ENCODE results near the gene ANO2. TPM values are rescaled to one million over a fixed set of nuclear protein-coding genes. Genes with fewer than 3 reads are reported as not detected.

ANO2 gene
- total and polyA plus RNA-seq, 2 experiments from 2014 or later = 0.21 TPM; not detected in 1

DNA sequence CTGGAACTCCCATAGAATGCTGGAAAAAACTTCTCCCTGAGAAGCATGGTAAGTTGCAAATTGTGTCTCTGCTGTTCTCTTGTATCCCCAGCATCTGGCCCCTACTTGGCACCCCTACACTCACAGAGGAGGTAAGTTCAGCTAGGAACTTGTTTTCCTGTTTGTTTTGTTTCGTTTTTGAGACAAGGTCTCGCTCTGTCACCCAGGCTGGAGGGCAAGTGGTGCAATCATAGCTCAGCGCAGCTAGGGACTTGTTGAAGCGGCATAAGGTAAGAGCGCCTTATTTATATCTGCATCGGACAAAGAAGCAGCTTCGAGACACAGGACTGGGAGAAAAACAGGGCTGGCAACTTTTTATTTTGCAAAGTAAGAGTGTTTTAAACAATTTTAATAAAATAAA is 18.5 kb upstream of the ANO2 start:
- Histone ChIP-seq H3K9me3 (ENCODE audit: low read depth) (no peaks in the 10 kb centered on the region), H3K4me3 (no peak overlapping the region), H3K27ac (no peak overlapping the region), H3K27me3 (no peaks in the 10 kb centered on the region), H3K36me3 (no peaks in the 10 kb centered on the region), H3K4me1 (ENCODE audit: low read depth) (no peaks in the 10 kb centered on the region)
- no peak for DNase-seq (ENCODE audit: low read depth in 1 of 2, low spot score in 1 of 2)
- TF ChIP-seq, protein P1, sequence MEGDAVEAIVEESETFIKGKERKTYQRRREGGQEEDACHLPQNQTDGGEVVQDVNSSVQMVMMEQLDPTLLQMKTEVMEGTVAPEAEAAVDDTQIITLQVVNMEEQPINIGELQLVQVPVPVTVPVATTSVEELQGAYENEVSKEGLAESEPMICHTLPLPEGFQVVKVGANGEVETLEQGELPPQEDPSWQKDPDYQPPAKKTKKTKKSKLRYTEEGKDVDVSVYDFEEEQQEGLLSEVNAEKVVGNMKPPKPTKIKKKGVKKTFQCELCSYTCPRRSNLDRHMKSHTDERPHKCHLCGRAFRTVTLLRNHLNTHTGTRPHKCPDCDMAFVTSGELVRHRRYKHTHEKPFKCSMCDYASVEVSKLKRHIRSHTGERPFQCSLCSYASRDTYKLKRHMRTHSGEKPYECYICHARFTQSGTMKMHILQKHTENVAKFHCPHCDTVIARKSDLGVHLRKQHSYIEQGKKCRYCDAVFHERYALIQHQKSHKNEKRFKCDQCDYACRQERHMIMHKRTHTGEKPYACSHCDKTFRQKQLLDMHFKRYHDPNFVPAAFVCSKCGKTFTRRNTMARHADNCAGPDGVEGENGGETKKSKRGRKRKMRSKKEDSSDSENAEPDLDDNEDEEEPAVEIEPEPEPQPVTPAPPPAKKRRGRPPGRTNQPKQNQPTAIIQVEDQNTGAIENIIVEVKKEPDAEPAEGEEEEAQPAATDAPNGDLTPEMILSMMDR (IDR thresholded peaks at IDR 0.05; ENCODE audit: low read depth, low read length) = no peak

GRCh38 chr12:5960783-5961182 is 15.7 kb upstream of the ANO2 start:
- Histone ChIP-seq H3K4me3 (no peak overlapping the region), H3K27me3 (no peaks in the 10 kb centered on the region), H3K27ac (no peak overlapping the region), H3K4me1 (ENCODE audit: low read depth) (no peaks in the 10 kb centered on the region), H3K36me3 (no peaks in the 10 kb centered on the region), H3K9me3 (ENCODE audit: low read depth) (no peaks in the 10 kb centered on the region)
- TF ChIP-seq, protein P1 (IDR thresholded peaks at IDR 0.05; ENCODE audit: low read depth, low read length) = no peak
- no peak for DNase-seq (ENCODE audit: low read depth in 1 of 2, low spot score in 1 of 2)

DNA sequence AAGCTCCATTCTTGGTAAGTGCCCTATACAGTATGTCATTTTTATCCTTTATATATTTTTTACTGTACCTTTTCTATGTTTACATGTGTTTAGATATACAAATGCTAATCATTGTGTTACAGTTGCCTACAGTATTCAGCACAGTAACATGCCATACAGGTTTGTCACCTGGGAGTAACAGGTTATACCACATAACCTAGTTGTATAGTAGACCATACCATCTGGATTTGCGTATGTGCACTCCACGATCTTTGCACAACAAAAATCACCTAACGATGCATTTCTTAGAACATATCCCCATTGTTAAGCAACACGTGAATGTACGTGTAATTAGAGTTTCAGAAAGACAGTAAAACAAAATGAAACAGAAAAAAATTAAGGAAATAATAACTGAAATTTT is 11.9 kb upstream of the ANO2 start:
- TF ChIP-seq, protein P1 (IDR thresholded peaks at IDR 0.05; ENCODE audit: low read depth, low read length) = no peak
- Histone ChIP-seq H3K36me3 (no peaks in the 10 kb centered on the region), H3K27me3 (no peaks in the 10 kb centered on the region), H3K9me3 (ENCODE audit: low read depth) (no peaks in the 10 kb centered on the region), H3K4me3 (no peak overlapping the region), H3K4me1 (ENCODE audit: low read depth) (no peaks in the 10 kb centered on the region), H3K27ac (no peak overlapping the region)
- no peak for DNase-seq (ENCODE audit: low read depth in 1 of 2, low spot score in 1 of 2)

GRCh38 chr12:5954661-5955060 is 9.6 kb upstream of the ANO2 start:
- H3K9me3 ChIP-seq (ENCODE audit: low read depth) = no peaks in the 10 kb centered on the region
- no peak overlapping the region for H3K27ac ChIP-seq

GRCh38 chr12:5953835-5954586 is 9.0 kb upstream of the ANO2 start:
- Histone ChIP-seq H3K4me3 (no peak overlapping the region), H3K27me3 (no peaks in the 10 kb centered on the region), H3K27ac (no peak overlapping the region), H3K9me3 (ENCODE audit: low read depth) (no peaks in the 10 kb centered on the region), H3K36me3 (no peaks in the 10 kb centered on the region), H3K4me1 (ENCODE audit: low read depth) (no peaks in the 10 kb centered on the region)
- DNase-seq (ENCODE audit: low read depth in 1 of 2, low spot score in 1 of 2) = no peak
- TF ChIP-seq, protein P1 (IDR thresholded peaks at IDR 0.05; ENCODE audit: low read depth, low read length) = no peak

More at GRCh38 chr12:5954661-5955060, 9.6 kb upstream of the ANO2 start:
- H3K4me3 ChIP-seq = no peak overlapping the region
- no peaks in the 10 kb centered on the region for H3K36me3 ChIP-seq
- no peaks in the 10 kb centered on the region for H3K4me1 ChIP-seq (ENCODE audit: low read depth)
- TF ChIP-seq, protein P1 (IDR thresholded peaks at IDR 0.05; ENCODE audit: low read depth, low read length) = no peak
- no peaks in the 10 kb centered on the region for H3K27me3 ChIP-seq
- DNase-seq (ENCODE audit: low read depth in 1 of 2, low spot score in 1 of 2) = no peak

All from cardiac muscle cell (in vitro differentiated cells and primary cell).